Adrenal gland (tissue), 5 donors: ENCODE measurements around the gene TBC1D7.

Experiments used
- CTCF ChIP-seq, 6 experiments: fragments of 450-650 bp in 4 of 6; fragments of 200-600 bp in 2 of 6; sonication (generic) in 1 of 6; IDR thresholded peaks; 1 replicate in 5 of 6; 2 replicates in 1 of 6; pipeline versions ENCODE4 v1.5.1 to v1.8.0; 2016 to 2021; ENCODE audit warnings: antibody characterized with exemption in 6 of 6, mild to moderate bottlenecking in 2 of 6, moderate library complexity in 1 of 6
- POLR2A ChIP-seq, 2 donors: fragments of 450-650 bp; IDR thresholded peaks; one replicate each; pipeline ENCODE4 v1.6.1; 2017; ENCODE audit warnings: antibody characterized with exemption in 2 of 2, mild to moderate bottlenecking in 2 of 2, moderate library complexity in 1 of 2
- donor health status: DM: no; HTN: no; CAD: no.

- TF ChIP-seq CTCF (IDR thresholded peaks at IDR 0.05): no peak
- TF ChIP-seq POLR2A (IDR thresholded peaks at IDR 0.05): no peak
Measured at GRCh38 chr6:13273202-13273930, 55.0 kb downstream of the TBC1D7 start.
